ENCODE results near the gene FXN. TPM values are rescaled to one million over a fixed set of nuclear protein-coding genes. Genes with fewer than 3 reads are reported as not detected.

FXN gene
- total RNA-seq, 4 donors from 2014 or later: 2.4 to 7.3 (median 5.2) TPM

GRCh38 chr9:69141851-69142250, 106.3 kb downstream of the FXN start:
- 78 to 84% methylated on average over 5 of the region's 5 CpGs for WGBS, 2 donors
- Histone ChIP-seq H3K36me3 (no peaks in the 10 kb centered on the region), H3K27me3 (no peaks in the 10 kb centered on the region), H3K4me1 (peaks cover 0 to 24% (median 8%) of the 10 kb centered on the region in 4 donors), H3K27ac (peak overlapping the region in 2 of 4 donors; percentile 32 to 49), H3K4me3 (no peak overlapping the region), H3K9me3 (no peaks in the 10 kb centered on the region)
- no peak for DNase-seq (ENCODE audit: low spot score in 2 of 2)
- TF ChIP-seq EP300 (IDR thresholded peaks at IDR 0.05) (no peak), POLR2A (IDR thresholded peaks at IDR 0.05) (no peak), CTCF (IDR thresholded peaks at IDR 0.05) (no peak)

- DNase-seq (ENCODE audit: low spot score in 2 of 2): no peak
- no peaks in the 10 kb centered on the region for H3K36me3 ChIP-seq
- 29% methylated on average over 1 of the region's 1 CpG for WGBS, 2 donors
- no peaks in the 10 kb centered on the region for H3K9me3 ChIP-seq
- no peak overlapping the region for H3K4me3 ChIP-seq
- peak overlapping the region in 1 of 4 donors; percentile 49 for H3K27ac ChIP-seq
- no peaks in the 10 kb centered on the region for H3K27me3 ChIP-seq
- TF ChIP-seq CTCF (IDR thresholded peaks at IDR 0.05): no peak
- TF ChIP-seq EP300 (IDR thresholded peaks at IDR 0.05): no peak
- TF ChIP-seq POLR2A (IDR thresholded peaks at IDR 0.05): no peak
- peaks cover 0 to 24% (median 8%) of the 10 kb centered on the region in 4 donors for H3K4me1 ChIP-seq
Observed at GRCh38 chr9:69143291-69143690, 107.7 kb downstream of the FXN start.

- H3K27me3 ChIP-seq: no peaks in the 10 kb centered on the region
- H3K27ac ChIP-seq: no peak overlapping the region
- H3K36me3 ChIP-seq: no peaks in the 10 kb centered on the region
- H3K4me3 ChIP-seq: no peak overlapping the region
- 79 to 87% methylated on average over 8 of the region's 8 CpGs for WGBS, 2 donors
- H3K4me1 ChIP-seq: peaks cover 0 to 35% (median 8%) of the 10 kb centered on the region in 4 donors
- no peak for TF ChIP-seq CTCF (IDR thresholded peaks at IDR 0.05)
- TF ChIP-seq EP300 (IDR thresholded peaks at IDR 0.05): no peak
- no peak for TF ChIP-seq POLR2A (IDR thresholded peaks at IDR 0.05)
- DNase-seq (ENCODE audit: low spot score in 2 of 2): no peak
- no peaks in the 10 kb centered on the region for H3K9me3 ChIP-seq
Observed at GRCh38 chr9:69145144-69145715, 109.7 kb downstream of the FXN start.

- H3K4me3 ChIP-seq: no peak overlapping the region
- DNase-seq (ENCODE audit: low spot score in 2 of 2): no peak
- no peaks in the 10 kb centered on the region for H3K36me3 ChIP-seq
- H3K9me3 ChIP-seq: no peaks in the 10 kb centered on the region
- TF ChIP-seq CTCF (IDR thresholded peaks at IDR 0.05) (no peak), EP300 (IDR thresholded peaks at IDR 0.05) (no peak), POLR2A (IDR thresholded peaks at IDR 0.05) (no peak)
- peak overlapping the region in 1 of 4 donors; percentile 26 for H3K27ac ChIP-seq
- peaks cover 0 to 28% (median 5%) of the 10 kb centered on the region in 4 donors for H3K4me1 ChIP-seq
- 90 to 94% methylated on average over 11 of the region's 11 CpGs for WGBS, 2 donors
- no peaks in the 10 kb centered on the region for H3K27me3 ChIP-seq
Observed at GRCh38 chr9:69147041-69147834, 111.7 kb downstream of the FXN start.

GRCh38 chr9:69149321-69149807, 113.8 kb downstream of the FXN start:
- DNase-seq (ENCODE audit: low spot score in 2 of 2): no peak
- H3K4me3 ChIP-seq: no peak overlapping the region
- peaks cover 0 to 15% (median 0%) of the 10 kb centered on the region in 4 donors for H3K4me1 ChIP-seq
- no peaks in the 10 kb centered on the region for H3K9me3 ChIP-seq
- H3K36me3 ChIP-seq: no peaks in the 10 kb centered on the region
- H3K27me3 ChIP-seq: no peaks in the 10 kb centered on the region
- peak overlapping the region in 2 of 4 donors; percentile 53 to 74 for H3K27ac ChIP-seq
- TF ChIP-seq POLR2A (IDR thresholded peaks at IDR 0.05) (no peak), CTCF (IDR thresholded peaks at IDR 0.05) (peak in 4 of 5 experiments; percentile 7 to 48 (median 25))
- WGBS, 2 donors: 12 to 15% methylated on average over 7 of the region's 7 CpGs
